ENCODE measurements around the gene ZNF775. TPM values are rescaled to one million over a fixed set of nuclear protein-coding genes. Genes with fewer than 3 reads are reported as not detected.
A peak's percentile ranks its signal among the peaks of the same experiment; 100 is the strongest.

ZNF775 gene
- polyA plus RNA-seq, 2 donors = 0.81 to 1.6 TPM

DNA sequence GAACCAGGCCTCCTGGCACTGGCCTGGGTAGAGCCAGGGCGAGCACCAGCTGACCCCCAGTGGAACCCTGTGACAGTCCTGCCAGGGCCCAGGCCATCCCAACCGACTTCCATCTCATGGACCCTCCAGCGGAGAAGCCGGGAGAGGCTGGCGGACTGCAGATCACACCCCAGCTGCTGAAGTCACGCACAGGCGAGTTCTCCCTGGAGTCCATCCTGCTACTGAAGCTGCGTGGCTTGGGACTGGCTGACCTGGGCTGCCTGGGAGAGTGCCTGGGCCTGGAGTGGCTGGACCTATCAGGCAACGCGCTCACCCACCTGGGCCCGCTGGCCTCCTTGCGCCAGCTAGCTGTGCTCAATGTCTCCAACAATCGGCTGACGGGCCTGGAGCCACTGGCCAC, 42.4 kb upstream of the ZNF775 start:
- Histone ChIP-seq H3K36me3 (ENCODE audit: control insufficient read depth in 2 of 2, insufficient read depth in 2 of 2, low read length in 1 of 2) (peaks cover 0 to 12% of the 10 kb centered on the region in 2 donors), H3K4me1 (ENCODE audit: control insufficient read depth in 2 of 2, insufficient read depth in 2 of 2, low read length in 1 of 2) (peaks cover 6 to 24% of the 10 kb centered on the region in 2 donors), H3K4me3 (ENCODE audit: low read depth in 1 of 2, low read length in 2 of 2) (no peak overlapping the region), H3K9me3 (ENCODE audit: control insufficient read depth in 2 of 2, insufficient read depth in 1 of 2, low read depth in 1 of 2, low read length in 1 of 2) (peaks cover 0 to 2% of the 10 kb centered on the region in 2 donors), H3K27me3 (ENCODE audit: control insufficient read depth in 1 of 2, insufficient read depth in 2 of 2, low read length in 2 of 2) (peaks cover 0 to 8% of the 10 kb centered on the region in 2 donors), H3K27ac (ENCODE audit: low read depth in 2 of 2, low read length in 1 of 2) (no peak overlapping the region)
- 84 to 94% methylated on average over 14 of the region's 14 CpGs for WGBS, 2 donors

DNA sequence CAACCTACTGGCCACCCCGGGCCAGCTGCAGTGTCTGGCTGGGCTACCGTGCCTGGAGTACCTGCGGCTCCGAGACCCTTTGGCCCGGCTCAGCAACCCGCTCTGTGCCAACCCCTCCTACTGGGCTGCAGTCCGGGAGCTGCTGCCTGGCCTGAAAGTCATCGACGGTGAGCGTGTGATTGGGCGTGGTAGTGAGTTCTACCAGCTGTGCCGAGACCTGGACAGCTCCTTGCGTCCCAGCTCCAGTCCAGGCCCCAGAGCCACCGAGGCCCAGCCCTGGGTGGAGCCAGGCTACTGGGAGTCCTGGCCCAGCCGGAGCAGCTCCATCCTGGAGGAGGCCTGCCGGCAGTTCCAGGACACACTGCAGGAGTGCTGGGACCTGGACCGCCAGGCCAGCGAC, 42.0 kb upstream of the ZNF775 start:
- Histone ChIP-seq H3K27ac (ENCODE audit: low read depth in 2 of 2, low read length in 1 of 2) (no peak overlapping the region), H3K27me3 (ENCODE audit: control insufficient read depth in 1 of 2, insufficient read depth in 2 of 2, low read length in 2 of 2) (peaks cover 0 to 8% of the 10 kb centered on the region in 2 donors), H3K36me3 (ENCODE audit: control insufficient read depth in 2 of 2, insufficient read depth in 2 of 2, low read length in 1 of 2) (peaks cover 0 to 12% of the 10 kb centered on the region in 2 donors), H3K9me3 (ENCODE audit: control insufficient read depth in 2 of 2, insufficient read depth in 1 of 2, low read depth in 1 of 2, low read length in 1 of 2) (peaks cover 0 to 2% of the 10 kb centered on the region in 2 donors), H3K4me1 (ENCODE audit: control insufficient read depth in 2 of 2, insufficient read depth in 2 of 2, low read length in 1 of 2) (peaks cover 6 to 24% of the 10 kb centered on the region in 2 donors), H3K4me3 (ENCODE audit: low read depth in 1 of 2, low read length in 2 of 2) (no peak overlapping the region)
- 73 to 87% methylated on average over 18 of the region's 18 CpGs for WGBS, 2 donors

DNA sequence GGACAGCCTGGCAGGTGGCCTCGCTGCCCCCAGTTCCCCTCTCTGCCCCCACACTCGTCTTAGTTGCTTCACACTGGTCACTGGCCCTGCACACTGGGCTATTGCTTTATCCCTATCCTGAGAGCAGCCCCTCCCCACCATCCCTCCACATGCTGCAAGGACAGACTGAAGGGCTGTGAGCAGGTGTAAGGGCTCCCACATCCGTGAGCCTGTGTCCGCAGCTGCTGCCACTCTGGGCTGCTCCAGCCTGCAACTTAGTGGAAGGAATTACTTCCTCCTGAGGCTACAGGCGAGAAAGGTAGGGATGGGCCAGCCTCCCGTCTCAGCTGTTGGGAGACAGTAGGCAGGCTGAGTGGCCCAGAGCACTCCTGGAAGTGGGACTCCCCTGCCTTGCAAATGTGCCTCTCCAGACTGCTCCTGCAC, 41.5 kb upstream of the ZNF775 start:
- peaks cover 0 to 12% of the 10 kb centered on the region in 2 donors for H3K36me3 ChIP-seq (ENCODE audit: control insufficient read depth in 2 of 2, insufficient read depth in 2 of 2, low read length in 1 of 2)
- H3K27me3 ChIP-seq (ENCODE audit: control insufficient read depth in 1 of 2, insufficient read depth in 2 of 2, low read length in 2 of 2) = peaks cover 0 to 8% of the 10 kb centered on the region in 2 donors
- H3K4me1 ChIP-seq (ENCODE audit: control insufficient read depth in 2 of 2, insufficient read depth in 2 of 2, low read length in 1 of 2) = peaks cover 6 to 24% of the 10 kb centered on the region in 2 donors
- no peak overlapping the region for H3K4me3 ChIP-seq (ENCODE audit: low read depth in 1 of 2, low read length in 2 of 2)
- WGBS, 2 donors = 81 to 85% methylated on average over 6 of the region's 6 CpGs
- peaks cover 0 to 2% of the 10 kb centered on the region in 2 donors for H3K9me3 ChIP-seq (ENCODE audit: control insufficient read depth in 2 of 2, insufficient read depth in 1 of 2, low read depth in 1 of 2, low read length in 1 of 2)
- H3K27ac ChIP-seq (ENCODE audit: low read depth in 2 of 2, low read length in 1 of 2) = no peak overlapping the region

DNA sequence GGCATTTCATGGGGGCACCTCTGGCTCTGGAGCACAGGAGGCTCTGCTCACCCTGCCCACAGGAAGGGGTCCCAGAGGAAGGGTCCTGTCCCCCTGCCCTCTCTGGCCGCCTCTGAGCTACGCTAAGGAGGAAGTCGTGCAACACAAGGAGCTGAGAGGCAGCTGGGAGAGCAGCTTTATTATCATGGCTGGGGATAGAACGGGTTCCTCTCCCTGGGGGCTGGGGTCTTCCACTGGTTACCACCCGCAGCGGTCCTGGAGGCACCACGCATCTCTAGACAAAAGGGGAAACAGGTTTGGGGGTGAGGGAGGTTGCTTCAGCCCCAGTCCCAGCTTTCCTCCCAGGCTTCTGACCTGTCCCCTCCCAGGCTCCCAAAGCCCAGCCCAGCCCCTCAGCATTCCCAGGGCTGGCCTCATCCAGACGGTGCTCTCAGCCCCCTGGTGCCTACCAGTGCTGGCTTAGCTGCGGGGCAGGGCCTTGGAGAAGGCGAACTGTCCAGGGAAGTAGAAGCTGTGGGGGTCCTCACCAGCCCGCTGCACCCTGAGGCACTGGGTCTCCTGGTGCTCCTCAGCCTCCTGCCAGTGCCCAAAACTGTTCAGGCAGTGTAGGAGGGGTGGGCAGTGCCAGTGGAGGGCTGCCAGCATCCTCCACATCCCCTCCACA, 40.8 kb upstream of the ZNF775 start:
- Histone ChIP-seq H3K27ac (ENCODE audit: low read depth in 2 of 2, low read length in 1 of 2) (peak overlapping the region in 1 of 2 donors; percentile 6), H3K27me3 (ENCODE audit: control insufficient read depth in 1 of 2, insufficient read depth in 2 of 2, low read length in 2 of 2) (peaks cover 0 to 8% of the 10 kb centered on the region in 2 donors), H3K9me3 (ENCODE audit: control insufficient read depth in 2 of 2, insufficient read depth in 1 of 2, low read depth in 1 of 2, low read length in 1 of 2) (peaks cover 0 to 2% of the 10 kb centered on the region in 2 donors), H3K36me3 (ENCODE audit: control insufficient read depth in 2 of 2, insufficient read depth in 2 of 2, low read length in 1 of 2) (peaks cover 0 to 12% of the 10 kb centered on the region in 2 donors), H3K4me1 (ENCODE audit: control insufficient read depth in 2 of 2, insufficient read depth in 2 of 2, low read length in 1 of 2) (peaks cover 6 to 24% of the 10 kb centered on the region in 2 donors), H3K4me3 (ENCODE audit: low read depth in 1 of 2, low read length in 2 of 2) (no peak overlapping the region)
- 80 to 83% methylated on average over 11 of the region's 11 CpGs for WGBS, 2 donors

DNA sequence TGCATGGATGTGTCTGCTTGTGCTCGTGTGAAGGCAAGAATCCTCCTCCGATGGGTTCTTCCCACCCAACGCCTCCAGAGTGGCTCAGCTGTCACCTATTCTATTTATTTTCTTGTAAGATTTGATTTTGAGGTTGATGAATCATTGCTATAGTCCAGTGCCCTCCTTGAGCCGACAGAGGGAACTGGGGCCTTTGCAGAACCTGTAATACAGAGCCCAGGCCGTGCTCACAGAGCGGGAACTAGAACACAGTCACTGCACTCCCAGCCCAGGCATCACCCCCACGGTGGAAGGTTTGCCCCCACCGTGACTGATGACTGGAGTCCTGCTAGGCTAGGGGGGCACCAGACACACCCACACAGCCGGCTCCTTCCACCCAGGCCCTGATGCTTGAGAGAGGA, 39.7 kb upstream of the ZNF775 start:
- Histone ChIP-seq H3K27me3 (ENCODE audit: control insufficient read depth in 1 of 2, insufficient read depth in 2 of 2, low read length in 2 of 2) (peaks cover 0 to 8% of the 10 kb centered on the region in 2 donors), H3K36me3 (ENCODE audit: control insufficient read depth in 2 of 2, insufficient read depth in 2 of 2, low read length in 1 of 2) (peaks cover 0 to 9% of the 10 kb centered on the region in 2 donors), H3K9me3 (ENCODE audit: control insufficient read depth in 2 of 2, insufficient read depth in 1 of 2, low read depth in 1 of 2, low read length in 1 of 2) (peaks cover 0 to 4% of the 10 kb centered on the region in 2 donors), H3K27ac (ENCODE audit: low read depth in 2 of 2, low read length in 1 of 2) (peak overlapping the region in 1 of 2 donors; percentile 16), H3K4me3 (ENCODE audit: low read depth in 1 of 2, low read length in 2 of 2) (no peak overlapping the region), H3K4me1 (ENCODE audit: control insufficient read depth in 2 of 2, insufficient read depth in 2 of 2, low read length in 1 of 2) (peaks cover 4 to 24% of the 10 kb centered on the region in 2 donors)
- WGBS, 2 donors = 49 to 55% methylated on average over 9 of the region's 9 CpGs

DNA sequence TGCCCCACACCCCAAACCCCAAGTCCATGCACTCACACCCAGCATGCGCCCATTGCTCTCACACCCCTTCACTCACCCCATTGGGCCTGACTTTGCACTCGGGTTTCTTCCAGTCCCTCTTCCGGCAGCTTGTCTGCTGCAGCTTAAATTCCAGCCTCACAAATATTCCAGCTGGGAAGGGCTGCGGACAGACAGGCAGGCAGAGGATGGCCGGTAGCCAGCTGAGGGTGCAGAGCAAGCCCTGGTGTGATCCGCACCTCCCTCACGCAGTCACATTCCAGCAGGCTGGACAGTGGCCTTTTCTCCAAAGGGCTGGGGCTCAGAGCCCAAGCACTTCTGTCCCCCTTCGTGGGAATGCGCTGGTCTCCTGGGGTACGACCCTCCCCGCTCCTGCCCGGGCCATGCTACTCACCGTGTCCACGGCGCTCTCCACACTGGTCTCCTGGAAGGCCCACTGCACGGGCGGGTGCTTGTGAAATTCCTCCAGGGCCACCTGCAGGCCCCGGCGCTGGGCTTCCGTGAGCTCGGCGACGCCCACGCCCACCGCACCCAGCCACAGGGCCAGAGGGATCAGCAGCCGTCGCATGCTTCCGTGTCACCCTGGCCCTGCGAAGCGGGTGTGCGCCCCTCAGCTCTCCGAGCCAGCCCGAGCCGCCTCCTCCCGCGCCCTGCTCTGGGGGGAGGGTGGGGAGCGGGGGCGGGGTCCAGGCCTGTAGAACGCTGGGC, 38.9 kb upstream of the ZNF775 start:
- 15 to 18% methylated on average over 38 to 39 of the region's 39 CpGs for WGBS, 2 donors
- Histone ChIP-seq H3K27ac (ENCODE audit: low read depth in 2 of 2, low read length in 1 of 2) (peak overlapping the region; percentile 37 to 48), H3K27me3 (ENCODE audit: control insufficient read depth in 1 of 2, insufficient read depth in 2 of 2, low read length in 2 of 2) (peaks cover 0 to 8% of the 10 kb centered on the region in 2 donors), H3K4me1 (ENCODE audit: control insufficient read depth in 2 of 2, insufficient read depth in 2 of 2, low read length in 1 of 2) (peaks cover 3 to 24% of the 10 kb centered on the region in 2 donors), H3K9me3 (ENCODE audit: control insufficient read depth in 2 of 2, insufficient read depth in 1 of 2, low read depth in 1 of 2, low read length in 1 of 2) (peaks cover 0 to 4% of the 10 kb centered on the region in 2 donors), H3K36me3 (ENCODE audit: control insufficient read depth in 2 of 2, insufficient read depth in 2 of 2, low read length in 1 of 2) (peaks cover 0 to 9% of the 10 kb centered on the region in 2 donors), H3K4me3 (ENCODE audit: low read depth in 1 of 2, low read length in 2 of 2) (peak overlapping the region; percentile 32 to 34)

DNA sequence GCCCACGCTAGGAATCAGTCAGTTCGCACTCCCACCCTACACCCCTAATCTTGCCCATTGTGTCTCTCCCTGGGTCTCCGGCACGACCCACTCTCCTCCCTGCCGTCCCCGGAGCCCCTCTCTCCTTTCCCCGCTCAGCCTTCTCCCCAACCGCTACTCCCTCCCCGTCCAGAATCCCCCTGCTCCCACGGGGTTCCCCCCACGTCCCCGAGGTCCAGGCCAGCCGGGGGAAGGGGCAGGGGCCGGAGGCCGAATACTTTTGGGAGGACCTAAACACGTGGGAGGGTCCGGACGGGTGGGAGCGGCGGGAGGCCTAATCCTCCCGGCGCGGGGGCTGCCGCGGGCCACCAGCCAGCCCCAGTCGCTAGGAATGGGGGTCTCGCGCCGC, 38.3 kb upstream of the ZNF775 start:
- H3K9me3 ChIP-seq (ENCODE audit: control insufficient read depth in 2 of 2, insufficient read depth in 1 of 2, low read depth in 1 of 2, low read length in 1 of 2) = peaks cover 0 to 4% of the 10 kb centered on the region in 2 donors
- peak overlapping the region; percentile 34 to 71 for H3K27ac ChIP-seq (ENCODE audit: low read depth in 2 of 2, low read length in 1 of 2)
- H3K36me3 ChIP-seq (ENCODE audit: control insufficient read depth in 2 of 2, insufficient read depth in 2 of 2, low read length in 1 of 2) = peaks cover 0 to 9% of the 10 kb centered on the region in 2 donors
- peaks cover 0 to 8% of the 10 kb centered on the region in 2 donors for H3K27me3 ChIP-seq (ENCODE audit: control insufficient read depth in 1 of 2, insufficient read depth in 2 of 2, low read length in 2 of 2)
- peaks cover 3 to 24% of the 10 kb centered on the region in 2 donors for H3K4me1 ChIP-seq (ENCODE audit: control insufficient read depth in 2 of 2, insufficient read depth in 2 of 2, low read length in 1 of 2)
- peak overlapping the region; percentile 30 to 32 for H3K4me3 ChIP-seq (ENCODE audit: low read depth in 1 of 2, low read length in 2 of 2)
- 7% methylated on average over 25 to 29 of the region's 29 CpGs for WGBS, 2 donors

DNA sequence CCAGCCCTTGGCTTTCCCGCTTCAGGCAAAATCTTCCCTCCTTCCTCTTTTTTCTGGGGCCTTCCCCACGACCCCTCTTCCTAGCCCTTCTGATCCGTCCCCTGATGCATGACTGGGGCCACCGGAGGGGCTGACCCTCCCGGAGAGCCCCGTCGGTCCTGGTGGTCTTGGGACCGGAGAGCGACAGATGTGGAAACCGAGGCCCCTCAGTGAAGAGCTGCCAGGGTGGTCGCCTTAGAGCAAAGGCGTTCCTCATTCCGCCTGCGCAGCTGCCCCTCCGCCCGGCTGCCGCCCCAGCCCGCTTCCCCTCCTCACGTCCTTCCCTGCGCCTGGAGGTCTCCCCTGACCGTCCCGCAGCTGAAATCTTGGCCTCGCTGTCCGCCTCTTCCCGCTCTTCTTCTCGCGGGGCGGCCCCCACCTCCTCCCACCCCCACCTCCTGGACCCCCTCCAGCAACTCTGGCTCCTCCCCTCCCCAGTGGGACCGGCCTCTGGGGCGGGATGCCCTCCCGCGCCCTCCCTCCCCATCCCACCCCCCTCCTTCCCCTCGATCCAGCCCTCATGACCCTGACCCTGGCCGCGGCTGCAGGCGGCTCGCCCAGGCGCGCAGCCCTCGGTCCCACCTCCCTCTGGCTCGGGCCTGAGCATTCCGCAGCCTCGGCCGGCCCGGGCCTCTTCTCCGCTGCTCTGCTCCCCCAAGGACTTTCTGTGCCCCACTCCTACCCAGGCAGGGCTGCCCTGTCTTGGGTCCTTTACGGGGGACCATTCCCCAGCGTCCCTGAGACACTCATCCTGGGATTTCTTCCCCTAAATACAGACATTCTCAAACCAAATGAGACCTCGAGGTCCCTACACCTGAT, 37.6 kb upstream of the ZNF775 start, which contains the start of gene RARRES2:
TSS of gene RARRES2 (minus strand) at position 367 of the 858 bp plus-strand sequence. CDS start 1,020 bp downstream, outside the sequence.
- WGBS, 2 donors = 14 to 22% methylated on average over 36 to 49 of the region's 49 CpGs
- peak within 1 kb of the TSS; percentile 37 to 71 for H3K27ac ChIP-seq (ENCODE audit: low read depth in 2 of 2, low read length in 1 of 2)
- peak within 1 kb of the TSS; percentile 32 to 34 for H3K4me3 ChIP-seq (ENCODE audit: low read depth in 1 of 2, low read length in 2 of 2)
- H3K9me3 ChIP-seq (ENCODE audit: control insufficient read depth in 2 of 2, insufficient read depth in 1 of 2, low read depth in 1 of 2, low read length in 1 of 2) = peaks cover 0 to 4% of the 10 kb centered on the region in 2 donors
- H3K4me1 ChIP-seq (ENCODE audit: control insufficient read depth in 2 of 2, insufficient read depth in 2 of 2, low read length in 1 of 2) = peaks cover 3 to 22% of the 10 kb centered on the region in 2 donors
- peaks cover 0 to 8% of the 10 kb centered on the region in 2 donors for H3K27me3 ChIP-seq (ENCODE audit: control insufficient read depth in 1 of 2, insufficient read depth in 2 of 2, low read length in 2 of 2)
- peaks cover 0 to 9% of the 10 kb centered on the region in 2 donors for H3K36me3 ChIP-seq (ENCODE audit: control insufficient read depth in 2 of 2, insufficient read depth in 2 of 2, low read length in 1 of 2)

DNA sequence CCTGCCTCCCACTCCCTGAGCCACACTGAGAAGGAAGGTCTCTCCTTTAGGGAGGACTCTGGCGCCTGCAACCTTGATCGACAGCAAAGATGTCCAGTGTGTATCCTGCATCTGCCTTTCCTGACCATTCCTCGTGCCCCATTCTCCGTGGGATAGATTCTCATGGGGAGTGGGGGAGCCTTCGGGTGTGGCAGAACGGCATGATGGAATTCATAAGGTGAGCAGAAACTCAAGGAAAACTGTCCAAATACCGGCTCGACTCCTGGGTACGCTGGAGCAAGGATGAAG, 37.1 kb upstream of the ZNF775 start:
- peaks cover 3 to 17% of the 10 kb centered on the region in 2 donors for H3K4me1 ChIP-seq (ENCODE audit: control insufficient read depth in 2 of 2, insufficient read depth in 2 of 2, low read length in 1 of 2)
- peaks cover 0 to 4% of the 10 kb centered on the region in 2 donors for H3K9me3 ChIP-seq (ENCODE audit: control insufficient read depth in 2 of 2, insufficient read depth in 1 of 2, low read depth in 1 of 2, low read length in 1 of 2)
- H3K4me3 ChIP-seq (ENCODE audit: low read depth in 1 of 2, low read length in 2 of 2) = no peak overlapping the region
- H3K27ac ChIP-seq (ENCODE audit: low read depth in 2 of 2, low read length in 1 of 2) = peak overlapping the region in 1 of 2 donors; percentile 57
- peaks cover 0 to 8% of the 10 kb centered on the region in 2 donors for H3K27me3 ChIP-seq (ENCODE audit: control insufficient read depth in 1 of 2, insufficient read depth in 2 of 2, low read length in 2 of 2)
- peaks cover 0 to 7% of the 10 kb centered on the region in 2 donors for H3K36me3 ChIP-seq (ENCODE audit: control insufficient read depth in 2 of 2, insufficient read depth in 2 of 2, low read length in 1 of 2)
- WGBS, 2 donors = 87 to 88% methylated on average over 9 of the region's 9 CpGs
